GM10847 (cell line): ENCODE measurements around the gene HOXB9.

ENCODE experiments used
- POLR2A ChIP-seq: IDR thresholded peaks from 2 replicates; pipeline ENCODE4 v1.6.1; 2011; ENCODE audit not compliant: insufficient read length; ENCODE audit errors: extremely low read depth

Gene HOXB9

GRCh38 chr17:48578616-48579470, 47.3 kb downstream of the HOXB9 start:
- peak; percentile 36 for TF ChIP-seq POLR2A

- TF ChIP-seq POLR2A = no peak
Observed at GRCh38 chr17:48577946-48578615, 48.1 kb downstream of the HOXB9 start, which contains the start of gene HOXB4. Gene HOXB4, minus strand, starts transcription at chr17:48578350. Its CDS starts 31 bp downstream, at chr17:48578319.

GRCh38 chr17:48577330-48577945, 48.7 kb downstream of the HOXB9 start:
- no peak for TF ChIP-seq POLR2A

- no peak for TF ChIP-seq POLR2A
Observed at GRCh38 chr17:48576479-48577309, 49.5 kb downstream of the HOXB9 start.

GRCh38 chr17:48575673-48576478, 50.3 kb downstream of the HOXB9 start:
- TF ChIP-seq POLR2A = no peak

GRCh38 chr17:48575066-48575582, 51.0 kb downstream of the HOXB9 start:
- TF ChIP-seq POLR2A = no peak

- no peak for TF ChIP-seq POLR2A
Observed at GRCh38 chr17:48574505-48575065, 51.6 kb downstream of the HOXB9 start.

- no peak for TF ChIP-seq POLR2A
Observed at GRCh38 chr17:48571826-48572417, 54.2 kb downstream of the HOXB9 start.
